KMS-11 (cell line): Measurements from ENCODE around the gene KLF16.

Source experiments
- H2AFZ ChIP-seq: fragments of 200-600 bp; sonication (generic); 2 replicates; pipeline ENCODE4 v1.6.1; 2016; ENCODE audit warnings: antibody characterized with exemption, mixed run types, low read depth
- H3K27ac ChIP-seq: fragments of 200-600 bp; sonication (generic); 2 replicates; pipeline ENCODE4 v1.6.1; 2016; ENCODE audit warnings: mild to moderate bottlenecking, mixed run types
- H3K27me3 ChIP-seq: fragments of 200-600 bp; sonication (generic); 2 replicates; pipeline ENCODE4 v1.6.1; 2017; ENCODE audit warnings: mild to moderate bottlenecking, low read depth, mixed run types, moderate library complexity; ENCODE audit not compliant: insufficient read depth
- H3K36me3 ChIP-seq: fragments of 200-600 bp; sonication (generic); 2 replicates; pipeline ENCODE4 v1.6.1; 2017; ENCODE audit warnings: mild to moderate bottlenecking, mixed run types; ENCODE audit not compliant: insufficient read depth
- H3K4me1 ChIP-seq: fragments of 200-600 bp; sonication (generic); 2 replicates; pipeline ENCODE4 v1.6.1; 2016; ENCODE audit warnings: mild to moderate bottlenecking, low read depth, mixed run types; ENCODE audit not compliant: poor library complexity, severe bottlenecking
- H3K4me2 ChIP-seq: fragments of 200-600 bp; sonication (generic); 2 replicates; pipeline ENCODE4 v1.7.0; 2016; ENCODE audit warnings: mild to moderate bottlenecking, mixed run types
- H3K4me3 ChIP-seq: fragments of 200-600 bp; sonication (generic); IDR thresholded peaks from 2 replicates; pipeline ENCODE4 v1.6.1; 2017; ENCODE audit warnings: low read depth, low read length, mixed read lengths; ENCODE audit not compliant: insufficient read depth
- H3K79me2 ChIP-seq: fragments of 200-600 bp; sonication (generic); 2 replicates; pipeline ENCODE4 v1.6.1; 2016; ENCODE audit warnings: low read depth, mixed run types; ENCODE audit not compliant: insufficient read depth
- H3K9ac ChIP-seq: fragments of 200-600 bp; sonication (generic); 2 replicates; pipeline ENCODE4 v1.6.1; 2016; ENCODE audit warnings: mild to moderate bottlenecking, mixed run types
- H4K20me1 ChIP-seq: fragments of 200-600 bp; sonication (generic); 2 replicates; pipeline ENCODE4 v1.6.1; 2016; ENCODE audit warnings: mild to moderate bottlenecking, mixed run types; ENCODE audit not compliant: insufficient read depth
- TF ChIP-seq, protein P1 (sequence below): fragments of 200-600 bp; sonication (generic); conservative IDR thresholded peaks from 2 replicates; pipeline ENCODE4 v1.6.1; 2017; ENCODE audit warnings: low read depth, mild to moderate bottlenecking, antibody characterized with exemption, low read length, moderate library complexity, mixed read lengths

Gene KLF16

DNA sequence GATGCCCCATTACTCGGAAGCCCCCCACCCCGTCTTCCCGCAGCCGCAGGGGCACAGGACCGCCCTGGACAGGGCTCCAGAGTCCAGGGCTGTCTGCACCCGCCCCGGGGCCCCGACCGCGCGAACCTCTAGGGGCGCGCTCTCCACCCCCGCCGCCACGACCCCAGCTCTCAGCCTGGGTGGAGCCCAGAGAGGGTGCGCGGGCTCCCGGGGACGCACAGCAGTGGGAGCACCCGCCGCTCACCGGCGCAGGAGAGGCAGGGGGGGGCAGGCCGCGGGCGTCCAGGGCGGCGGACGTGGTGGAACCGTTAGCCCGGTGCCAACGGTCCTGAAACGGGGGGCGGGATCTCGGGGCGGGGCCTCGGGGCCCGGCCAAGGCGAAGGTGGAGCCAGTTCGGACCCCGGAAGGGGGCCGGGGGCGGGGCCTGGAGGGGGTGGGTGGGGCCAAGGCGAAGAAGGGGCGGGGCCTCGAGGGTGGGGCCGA lies 51.4 kb downstream of the KLF16 start, which contains the start of gene ATP8B3:
Gene ATP8B3 (minus strand): TSS at position 335 of the 484 bp plus-strand sequence. CDS start 540 bp downstream, outside the sequence.
- Histone ChIP-seq H3K79me2 (no peaks in the 10 kb centered on the region), H3K9ac (no peak within 1 kb of the TSS; the same call in 1 of the 2 replicates), H3K4me1 (peaks cover 7% of the 10 kb centered on the region), H3K4me3 (no peak within 1 kb of the TSS), H2AFZ (peak within 1 kb of the TSS; percentile 79), H3K36me3 (no peaks in the 10 kb centered on the region), H3K27ac (no peak within 1 kb of the TSS), H3K4me2 (peak within 1 kb of the TSS; percentile 73), H4K20me1 (no peaks in the 10 kb centered on the region), H3K27me3 (peaks cover 18% of the 10 kb centered on the region; the same call in 1 of the 2 replicates)
- TF ChIP-seq, protein P1, sequence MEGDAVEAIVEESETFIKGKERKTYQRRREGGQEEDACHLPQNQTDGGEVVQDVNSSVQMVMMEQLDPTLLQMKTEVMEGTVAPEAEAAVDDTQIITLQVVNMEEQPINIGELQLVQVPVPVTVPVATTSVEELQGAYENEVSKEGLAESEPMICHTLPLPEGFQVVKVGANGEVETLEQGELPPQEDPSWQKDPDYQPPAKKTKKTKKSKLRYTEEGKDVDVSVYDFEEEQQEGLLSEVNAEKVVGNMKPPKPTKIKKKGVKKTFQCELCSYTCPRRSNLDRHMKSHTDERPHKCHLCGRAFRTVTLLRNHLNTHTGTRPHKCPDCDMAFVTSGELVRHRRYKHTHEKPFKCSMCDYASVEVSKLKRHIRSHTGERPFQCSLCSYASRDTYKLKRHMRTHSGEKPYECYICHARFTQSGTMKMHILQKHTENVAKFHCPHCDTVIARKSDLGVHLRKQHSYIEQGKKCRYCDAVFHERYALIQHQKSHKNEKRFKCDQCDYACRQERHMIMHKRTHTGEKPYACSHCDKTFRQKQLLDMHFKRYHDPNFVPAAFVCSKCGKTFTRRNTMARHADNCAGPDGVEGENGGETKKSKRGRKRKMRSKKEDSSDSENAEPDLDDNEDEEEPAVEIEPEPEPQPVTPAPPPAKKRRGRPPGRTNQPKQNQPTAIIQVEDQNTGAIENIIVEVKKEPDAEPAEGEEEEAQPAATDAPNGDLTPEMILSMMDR: no peak

DNA sequence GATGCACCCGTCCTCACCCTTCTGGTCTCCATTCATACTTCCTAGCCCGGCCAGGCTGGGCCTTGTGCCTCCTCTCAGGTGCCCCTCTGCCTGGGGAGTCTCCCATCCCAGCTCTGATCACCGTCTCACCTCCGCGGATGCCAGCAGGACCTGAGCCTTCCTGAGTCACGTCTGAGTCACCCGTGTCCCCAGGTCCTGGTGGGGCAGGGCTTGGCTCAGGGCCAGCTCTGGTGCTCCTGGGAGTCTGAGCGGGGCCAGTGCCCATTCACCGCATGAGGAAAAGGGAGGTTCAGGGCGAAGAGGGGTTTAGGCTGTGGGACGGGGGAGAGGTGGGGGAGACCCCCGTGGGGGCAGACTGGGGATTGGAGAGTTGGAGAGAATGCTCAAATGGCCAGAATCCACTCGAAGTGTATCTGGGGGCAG lies 51.9 kb downstream of the KLF16 start:
- Histone ChIP-seq H3K4me3 (no peak overlapping the region), H3K4me1 (peaks cover 7% of the 10 kb centered on the region), H3K4me2 (peak overlapping the region; percentile 73), H2AFZ (peak overlapping the region; percentile 61; the same call in 1 of the 2 replicates), H3K79me2 (no peaks in the 10 kb centered on the region), H3K27ac (no peak overlapping the region), H3K27me3 (peaks cover 23% of the 10 kb centered on the region; the same call in 1 of the 2 replicates), H3K36me3 (no peaks in the 10 kb centered on the region), H3K9ac (no peak overlapping the region), H4K20me1 (no peaks in the 10 kb centered on the region)
- TF ChIP-seq, protein P1: no peak

DNA sequence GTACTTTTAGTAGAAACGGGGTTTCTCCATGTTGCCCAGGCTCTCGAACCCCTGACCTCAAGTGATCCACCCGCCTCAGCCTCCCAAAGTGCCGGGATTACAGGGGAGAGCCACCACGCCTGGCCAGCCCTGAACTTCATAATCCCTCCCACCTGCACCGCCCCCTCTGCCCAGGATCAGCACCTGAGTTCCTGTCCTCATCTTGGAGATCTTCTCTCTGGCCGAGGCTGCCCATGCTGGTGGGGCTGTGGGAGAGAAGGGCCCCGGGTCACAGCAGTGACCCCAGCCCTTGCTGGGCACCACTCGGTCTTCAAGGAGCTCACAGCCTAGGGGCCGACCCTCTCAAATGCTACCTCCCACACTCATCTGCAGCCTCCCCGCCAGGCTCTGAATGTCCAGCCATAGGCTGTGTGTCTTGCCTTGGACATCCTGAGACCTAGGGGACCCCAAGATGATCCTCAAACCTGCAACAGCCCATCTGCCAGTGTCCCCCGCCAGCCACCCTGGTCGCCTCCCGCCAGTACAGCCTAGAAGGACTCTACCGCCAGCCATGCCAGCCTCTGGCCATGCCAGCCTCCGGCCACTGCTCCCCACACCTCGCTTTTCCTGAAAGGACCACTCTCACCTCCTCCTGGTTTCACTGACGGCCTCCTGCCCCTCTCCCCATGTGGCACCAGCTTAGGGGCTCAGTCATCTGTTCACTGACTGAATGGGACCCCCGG lies 52.8 kb downstream of the KLF16 start:
- no peaks in the 10 kb centered on the region for H3K36me3 ChIP-seq
- H2AFZ ChIP-seq: no peak overlapping the region
- H3K9ac ChIP-seq: no peak overlapping the region
- H3K4me3 ChIP-seq: no peak overlapping the region
- no peak overlapping the region for H3K4me2 ChIP-seq
- H3K27me3 ChIP-seq: peaks cover 25% of the 10 kb centered on the region; the same call in 1 of the 2 replicates
- TF ChIP-seq, protein P1: no peak
- H4K20me1 ChIP-seq: no peaks in the 10 kb centered on the region
- H3K79me2 ChIP-seq: no peaks in the 10 kb centered on the region
- peaks cover 7% of the 10 kb centered on the region for H3K4me1 ChIP-seq
- H3K27ac ChIP-seq: no peak overlapping the region

DNA sequence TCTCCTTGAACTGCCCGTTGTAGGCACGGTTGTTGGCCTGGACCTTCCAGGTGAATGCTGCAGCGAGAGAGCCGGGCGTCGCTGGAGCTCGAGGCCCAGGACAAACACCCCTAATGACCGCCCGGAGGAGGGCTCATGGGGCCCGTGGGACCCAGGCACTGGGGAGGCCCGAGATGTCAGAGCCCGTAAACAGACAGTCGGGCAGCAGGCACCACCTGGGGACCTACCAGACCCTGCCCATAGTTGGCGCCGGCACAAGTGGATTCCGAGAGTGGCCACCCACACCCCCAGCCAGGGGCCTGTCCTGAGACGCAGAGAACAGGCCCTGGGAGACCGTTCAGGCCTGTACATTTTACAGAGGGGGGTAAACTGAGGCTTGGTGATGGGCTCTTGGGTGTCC lies 53.7 kb downstream of the KLF16 start:
- H3K79me2 ChIP-seq: no peaks in the 10 kb centered on the region
- H3K27ac ChIP-seq: no peak overlapping the region
- H3K36me3 ChIP-seq: no peaks in the 10 kb centered on the region
- TF ChIP-seq, protein P1: no peak
- H3K9ac ChIP-seq: no peak overlapping the region
- H2AFZ ChIP-seq: no peak overlapping the region
- H3K4me3 ChIP-seq: no peak overlapping the region
- peaks cover 31% of the 10 kb centered on the region; the same call in 1 of the 2 replicates for H3K27me3 ChIP-seq
- peaks cover 7% of the 10 kb centered on the region for H3K4me1 ChIP-seq
- H4K20me1 ChIP-seq: no peaks in the 10 kb centered on the region
- H3K4me2 ChIP-seq: no peak overlapping the region
